ENCODE data around the gene LCP2.

Gene LCP2

DNA sequence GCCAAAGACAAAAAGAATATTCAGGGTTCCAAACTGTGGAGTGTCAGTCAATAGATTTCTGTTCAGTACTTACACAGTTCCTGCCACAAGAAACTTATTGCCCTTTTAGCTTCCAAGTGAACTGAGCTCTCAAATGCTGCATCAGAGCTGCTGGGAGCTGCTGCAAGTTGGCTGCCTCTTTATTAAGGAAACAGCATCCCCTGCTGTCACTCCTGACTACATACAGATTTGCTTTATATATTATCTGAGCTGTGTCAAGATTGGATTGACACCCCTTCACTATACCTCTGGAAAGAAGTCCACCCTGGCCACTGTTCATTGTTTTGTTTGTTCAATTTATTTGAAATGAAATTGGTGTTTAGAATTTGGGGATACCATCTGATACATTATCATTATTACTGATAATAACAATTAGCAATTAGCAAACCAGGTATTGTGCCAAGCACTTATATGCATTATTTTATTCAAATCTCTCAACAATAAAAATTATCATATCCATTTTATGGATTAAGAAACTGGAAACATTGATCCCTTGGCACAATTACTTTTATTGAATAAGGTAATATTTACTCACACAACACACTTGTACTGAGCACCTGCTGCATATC is 81.2 kb downstream of the LCP2 start:
- DNase-seq = peak in 1 of 5 experiments; percentile 37

- DNase-seq = no peak
Observed at GRCh38 chr5:170211575-170212334, 85.8 kb downstream of the LCP2 start.

DNA sequence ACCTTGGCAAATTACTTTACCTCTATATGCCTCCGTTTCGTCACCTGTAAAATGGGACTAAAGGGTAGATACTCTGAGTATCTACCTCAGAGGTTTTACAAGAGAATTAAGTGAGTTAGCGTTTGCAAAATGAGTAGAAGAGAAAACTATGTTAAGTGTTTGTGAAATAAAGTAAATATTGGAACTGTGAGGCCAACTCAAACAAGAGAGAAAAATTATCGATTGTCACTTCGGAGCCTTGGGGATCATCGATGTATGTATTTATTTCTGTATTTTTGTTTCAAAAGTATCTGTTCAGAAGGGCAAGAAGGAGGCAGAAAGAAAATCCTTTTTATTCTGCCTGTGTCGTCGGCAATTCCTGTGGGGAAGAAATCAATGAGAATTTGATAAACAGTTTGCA is 90.6 kb downstream of the LCP2 start:
- DNase-seq = no peak

DNA sequence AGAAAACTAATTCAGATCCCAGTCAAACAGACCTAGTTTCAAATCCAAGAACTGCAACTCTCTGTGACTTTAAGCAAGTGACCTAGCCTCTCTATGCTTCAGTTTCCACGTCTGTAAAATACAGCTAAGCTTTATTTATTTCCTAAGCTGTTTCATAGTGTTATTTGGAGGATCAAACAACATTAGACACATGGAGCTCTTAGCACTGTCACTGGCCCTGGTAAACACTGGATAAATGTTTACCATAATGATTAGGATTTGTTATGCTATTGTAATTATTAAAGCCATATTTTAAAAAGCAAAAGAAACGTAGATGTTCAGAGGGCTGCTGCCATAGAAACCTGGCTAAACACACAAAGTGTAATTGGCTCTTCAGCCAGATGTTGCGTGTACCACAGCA is 91.4 kb downstream of the LCP2 start:
- no peak for DNase-seq

- no peak for DNase-seq
Observed at GRCh38 chr5:170204202-170204601, 93.4 kb downstream of the LCP2 start.

DNA sequence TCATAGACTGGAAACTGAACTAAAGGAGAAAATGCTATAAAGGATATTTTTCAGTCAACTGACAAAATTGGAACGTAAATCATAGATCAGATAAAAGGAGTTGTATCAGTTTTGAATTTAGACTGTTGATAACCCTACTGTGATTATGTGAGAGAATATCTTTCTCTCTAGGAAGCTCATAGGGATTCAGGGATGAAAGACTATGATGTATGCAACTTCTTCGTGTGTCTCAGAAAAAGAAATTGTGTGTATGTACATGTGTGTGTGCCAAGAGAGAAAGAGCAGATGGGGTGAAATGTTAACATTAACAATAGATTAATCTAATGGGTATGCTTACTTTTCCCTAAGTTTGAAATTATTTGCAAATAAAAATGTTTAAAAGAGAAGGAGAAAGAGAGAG is 95.5 kb downstream of the LCP2 start:
- no peak for DNase-seq

DNA sequence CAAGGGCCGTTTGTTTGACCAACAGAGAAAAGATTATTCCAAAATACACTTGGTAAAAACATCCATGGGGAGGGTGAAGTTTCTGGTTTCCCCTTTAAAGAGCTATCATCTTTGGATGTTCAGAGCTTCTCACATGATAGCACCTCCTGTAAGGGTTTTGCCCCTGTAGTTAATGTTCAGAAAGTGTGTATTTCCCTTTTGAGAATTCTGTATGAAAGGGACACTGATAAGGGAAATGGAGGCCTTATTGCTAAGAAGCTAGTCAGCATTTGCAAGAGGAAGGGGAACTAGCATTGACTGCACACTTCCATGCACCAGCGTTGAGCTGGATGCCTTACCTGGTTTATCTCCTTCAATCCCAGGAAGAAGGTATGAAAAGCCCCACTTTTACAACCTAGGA is 96.3 kb downstream of the LCP2 start:
- no peak for DNase-seq

DNA sequence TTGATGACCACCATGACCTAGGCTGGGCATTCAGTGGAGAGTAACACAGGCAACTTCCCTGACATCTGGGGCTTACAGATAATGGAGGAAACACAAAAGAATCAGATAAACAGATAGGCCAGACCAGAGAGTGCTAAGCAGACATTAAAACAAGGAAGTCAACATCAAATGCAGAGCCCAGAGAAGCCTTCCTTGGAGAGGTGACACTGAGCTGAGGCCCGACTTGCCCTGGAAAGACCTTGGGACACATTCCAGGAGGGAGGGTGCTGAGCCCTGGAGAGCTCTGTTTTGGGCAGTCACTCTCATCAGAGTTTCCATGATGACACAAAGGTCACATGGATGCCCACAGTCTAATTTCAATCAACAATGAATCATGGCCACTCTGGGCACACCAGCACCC is 96.7 kb downstream of the LCP2 start:
- DNase-seq = no peak

Measured in T-helper 2 cell (primary cell).